Mesodermal cell (in vitro differentiated cells): Measurements from ENCODE around the gene KL.

Source experiments
- H3K27ac ChIP-seq: 2 replicates; pipeline ENCODE4 v1.7.0; 2013; ENCODE audit warnings: mild to moderate bottlenecking, low read depth, low read length, moderate library complexity; ENCODE audit not compliant: severe bottlenecking
- H3K36me3 ChIP-seq: 2 replicates; pipeline ENCODE4 v1.7.1; 2013; ENCODE audit warnings: mild to moderate bottlenecking, low read length, moderate library complexity; ENCODE audit not compliant: control insufficient read depth, insufficient read depth
- H3K4me1 ChIP-seq: one replicate; pipeline ENCODE4 v1.7.1; 2013; ENCODE audit warnings: mild to moderate bottlenecking, low read length; ENCODE audit not compliant: insufficient read depth, control insufficient read depth, poor library complexity, severe bottlenecking
- H3K4me3 ChIP-seq: 2 replicates; pipeline ENCODE4 v1.7.0; 2013; ENCODE audit warnings: low read length, control low read depth, mild to moderate bottlenecking; ENCODE audit not compliant: insufficient read depth, poor library complexity, severe bottlenecking; ENCODE audit errors: extremely low read depth
- H3K9me3 ChIP-seq: 2 replicates; pipeline ENCODE4 v1.7.1; 2013; ENCODE audit warnings: mild to moderate bottlenecking, low read length, moderate library complexity; ENCODE audit not compliant: control insufficient read depth
- WGBS, 2 experiments: methylation state at CpG; one replicate each; pipeline ENCODE4 v1.1.5; 2013; ENCODE audit warnings: missing lambda C conversion rate in 2 of 2; ENCODE audit not compliant: insufficient coverage in 2 of 2; 5-methylcytosine and 5-hydroxymethylcytosine counted together

The KL gene

GRCh38 chr13:33100886-33101285, 84.7 kb downstream of the KL start:
- Histone ChIP-seq H3K9me3 (no peaks in the 10 kb centered on the region), H3K4me3 (no peak overlapping the region), H3K36me3 (peaks cover 7% of the 10 kb centered on the region), H3K4me1 (no peaks in the 10 kb centered on the region), H3K27ac (no peak overlapping the region)
- no CpG with 5 or more reads among the region's 3 CpGs for WGBS, 2 experiments

GRCh38 chr13:33101835-33102234, 85.6 kb downstream of the KL start:
- no peaks in the 10 kb centered on the region for H3K4me1 ChIP-seq
- no peak overlapping the region for H3K4me3 ChIP-seq
- H3K9me3 ChIP-seq: no peaks in the 10 kb centered on the region
- 94 to 100% methylated on average over 2 of the region's 2 CpGs for WGBS, 2 experiments
- H3K36me3 ChIP-seq: peaks cover 13% of the 10 kb centered on the region
- H3K27ac ChIP-seq: no peak overlapping the region

GRCh38 chr13:33103457-33103856, 87.2 kb downstream of the KL start:
- Histone ChIP-seq H3K4me1 (no peaks in the 10 kb centered on the region), H3K9me3 (no peaks in the 10 kb centered on the region), H3K4me3 (no peak overlapping the region), H3K36me3 (peaks cover 18% of the 10 kb centered on the region), H3K27ac (no peak overlapping the region)
- 92 to 97% methylated on average over 4 of the region's 4 CpGs for WGBS, 2 experiments

- Histone ChIP-seq H3K27ac (no peak overlapping the region), H3K4me1 (no peaks in the 10 kb centered on the region), H3K36me3 (peaks cover 34% of the 10 kb centered on the region), H3K4me3 (no peak overlapping the region), H3K9me3 (no peaks in the 10 kb centered on the region)
- WGBS, 2 experiments: 93% methylated on average over 4 to 9 of the region's 9 CpGs
Observed at GRCh38 chr13:33105387-33106005, 89.3 kb downstream of the KL start.

- no peaks in the 10 kb centered on the region for H3K4me1 ChIP-seq
- no peak overlapping the region for H3K27ac ChIP-seq
- 96 to 100% methylated on average over 4 to 6 of the region's 7 CpGs for WGBS, 2 experiments
- H3K9me3 ChIP-seq: no peaks in the 10 kb centered on the region
- H3K36me3 ChIP-seq: peaks cover 38% of the 10 kb centered on the region
- no peak overlapping the region for H3K4me3 ChIP-seq
Observed at GRCh38 chr13:33106656-33107360, 90.6 kb downstream of the KL start.

GRCh38 chr13:33107361-33107760, 91.1 kb downstream of the KL start:
- Histone ChIP-seq H3K27ac (no peak overlapping the region), H3K9me3 (no peaks in the 10 kb centered on the region), H3K4me3 (no peak overlapping the region), H3K36me3 (peaks cover 38% of the 10 kb centered on the region), H3K4me1 (no peaks in the 10 kb centered on the region)
- WGBS, 2 experiments: 94 to 96% methylated on average over 2 of the region's 2 CpGs

GRCh38 chr13:33108620-33109019, 92.4 kb downstream of the KL start:
- H3K36me3 ChIP-seq: peaks cover 45% of the 10 kb centered on the region
- H3K9me3 ChIP-seq: no peaks in the 10 kb centered on the region
- no peak overlapping the region for H3K4me3 ChIP-seq
- no peak overlapping the region for H3K27ac ChIP-seq
- WGBS, 2 experiments: 90 to 100% methylated on average over 2 to 4 of the region's 5 CpGs
- H3K4me1 ChIP-seq: no peaks in the 10 kb centered on the region

GRCh38 chr13:33109271-33109697, 93.1 kb downstream of the KL start:
- Histone ChIP-seq H3K36me3 (peaks cover 48% of the 10 kb centered on the region), H3K4me1 (no peaks in the 10 kb centered on the region), H3K4me3 (no peak overlapping the region), H3K9me3 (no peaks in the 10 kb centered on the region), H3K27ac (no peak overlapping the region)
- WGBS, 2 experiments: 77 to 93% methylated on average over 2 of the region's 2 CpGs

- H3K9me3 ChIP-seq: no peaks in the 10 kb centered on the region
- 73 to 87% methylated on average over 3 to 7 of the region's 10 CpGs for WGBS, 2 experiments
- no peak overlapping the region for H3K4me3 ChIP-seq
- peaks cover 53% of the 10 kb centered on the region for H3K36me3 ChIP-seq
- no peaks in the 10 kb centered on the region for H3K4me1 ChIP-seq
- H3K27ac ChIP-seq: no peak overlapping the region
Observed at GRCh38 chr13:33109801-33110200, 93.6 kb downstream of the KL start.

GRCh38 chr13:33110386-33110712, 94.1 kb downstream of the KL start:
- Histone ChIP-seq H3K4me3 (no peak overlapping the region), H3K36me3 (peaks cover 56% of the 10 kb centered on the region), H3K9me3 (no peaks in the 10 kb centered on the region), H3K27ac (no peak overlapping the region), H3K4me1 (no peaks in the 10 kb centered on the region)
- 98 to 100% methylated on average over 5 of the region's 5 CpGs for WGBS, 2 experiments

GRCh38 chr13:33110713-33111413, 94.6 kb downstream of the KL start:
- Histone ChIP-seq H3K4me3 (no peak overlapping the region), H3K36me3 (peaks cover 56% of the 10 kb centered on the region), H3K4me1 (no peaks in the 10 kb centered on the region), H3K9me3 (no peaks in the 10 kb centered on the region), H3K27ac (no peak overlapping the region)
- WGBS, 2 experiments: 94 to 99% methylated on average over 12 of the region's 14 CpGs
